Stimulated activated naive CD8-positive, alpha-beta T cell treated with anti-CD3 and anti-CD28 coated beads, Interleukin-15, Interleukin-2, amounts not matched to agents 100 ng/mL and 50 ng/mL, for 24 hours (primary cell): ENCODE measurements around the gene GNPTAB.

Experiments used
- H3K27ac Mint-ChIP-seq: one replicate; pipeline ENCODE4 v1.8.0; 2021; ENCODE audit warnings: mild to moderate bottlenecking, mixed read lengths
- H3K27me3 Mint-ChIP-seq: one replicate; pipeline ENCODE4 v1.8.0; 2021; ENCODE audit warnings: mixed read lengths
- H3K36me3 Mint-ChIP-seq: one replicate; pipeline ENCODE4 v1.8.0; 2021; ENCODE audit warnings: low read depth, mixed read lengths
- H3K4me1 Mint-ChIP-seq: one replicate; pipeline ENCODE4 v1.8.0; 2021; ENCODE audit warnings: low read depth, mixed read lengths
- H3K4me3 Mint-ChIP-seq: one replicate; pipeline ENCODE4 v1.8.0; 2021; ENCODE audit warnings: mild to moderate bottlenecking, mixed read lengths
- H3K9me3 Mint-ChIP-seq: one replicate; pipeline ENCODE4 v1.8.0; 2021; ENCODE audit warnings: mixed read lengths

GNPTAB gene

DNA sequence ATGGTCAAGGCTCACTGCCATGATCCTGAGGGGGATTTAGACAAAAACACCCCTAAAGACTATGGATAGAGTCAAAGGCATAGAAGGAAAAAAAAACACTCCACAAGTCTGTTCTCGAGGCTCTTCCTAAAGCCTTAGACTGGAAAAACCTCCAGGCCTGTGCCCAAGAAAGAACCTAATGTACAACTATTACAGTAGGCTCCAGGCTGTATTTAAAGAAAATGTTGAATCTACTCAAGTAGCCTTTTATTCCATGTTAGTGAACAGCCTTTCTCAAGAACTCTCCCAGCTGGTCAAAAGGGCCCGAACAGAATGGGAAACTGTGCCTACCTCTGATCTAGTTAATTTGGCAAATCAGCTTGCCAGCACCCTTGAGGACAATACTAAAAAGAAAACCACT is 28.3 kb downstream of the GNPTAB start:
- Mint-ChIP-seq H3K27me3 (no peaks in the 10 kb centered on the region), H3K4me3 (no peak overlapping the region), H3K4me1 (peaks cover 68% of the 10 kb centered on the region), H3K27ac (peak overlapping the region; percentile 45), H3K36me3 (peaks cover 28% of the 10 kb centered on the region), H3K9me3 (no peaks in the 10 kb centered on the region)

DNA sequence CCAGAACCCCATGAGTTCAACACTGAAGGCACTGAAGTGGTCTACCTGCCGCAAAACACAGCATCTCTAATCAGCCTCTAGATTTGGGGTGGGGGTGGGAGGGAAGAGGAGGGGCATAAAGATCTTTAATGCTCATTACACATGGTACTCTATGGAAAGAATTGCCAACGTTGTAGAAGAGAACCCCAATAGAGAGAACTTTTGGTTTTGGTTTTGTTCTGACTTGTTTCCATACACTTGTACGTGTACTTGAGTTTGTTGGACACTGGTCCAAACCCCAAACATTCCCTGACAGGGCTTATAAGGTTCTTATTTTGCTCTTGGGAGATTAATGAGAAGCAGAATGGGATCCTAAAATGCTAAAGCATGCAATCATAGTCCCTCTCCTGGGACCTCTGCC is 31.0 kb downstream of the GNPTAB start:
- Mint-ChIP-seq H3K36me3 (peaks cover 39% of the 10 kb centered on the region), H3K4me3 (no peak overlapping the region), H3K4me1 (peaks cover 77% of the 10 kb centered on the region), H3K9me3 (no peaks in the 10 kb centered on the region), H3K27me3 (no peaks in the 10 kb centered on the region), H3K27ac (peak overlapping the region; percentile 68)

DNA sequence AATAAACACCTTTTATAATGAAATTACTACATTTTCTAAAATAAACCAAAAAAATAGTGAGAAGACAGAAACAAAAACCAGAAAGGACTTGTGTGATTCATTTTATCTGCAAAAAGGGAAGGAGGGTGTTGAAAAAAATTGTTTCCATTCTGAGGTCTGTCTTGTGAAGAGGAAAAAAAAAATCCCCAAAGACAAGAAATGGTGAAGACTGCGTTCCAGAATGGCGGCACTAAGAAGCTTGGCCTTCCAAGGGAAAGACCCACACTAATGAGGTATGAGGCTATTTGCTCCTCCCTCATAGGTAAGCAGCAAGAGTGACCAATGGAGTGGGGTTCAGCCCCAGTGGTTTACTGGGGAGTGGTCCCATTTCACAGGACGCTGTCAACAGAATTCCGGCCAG is 35.0 kb downstream of the GNPTAB start:
- no peaks in the 10 kb centered on the region for H3K9me3 Mint-ChIP-seq
- peaks cover 48% of the 10 kb centered on the region for H3K36me3 Mint-ChIP-seq
- no peaks in the 10 kb centered on the region for H3K27me3 Mint-ChIP-seq
- peaks cover 95% of the 10 kb centered on the region for H3K4me1 Mint-ChIP-seq
- peak overlapping the region; percentile 97 for H3K27ac Mint-ChIP-seq
- H3K4me3 Mint-ChIP-seq = peak overlapping the region; percentile 57

DNA sequence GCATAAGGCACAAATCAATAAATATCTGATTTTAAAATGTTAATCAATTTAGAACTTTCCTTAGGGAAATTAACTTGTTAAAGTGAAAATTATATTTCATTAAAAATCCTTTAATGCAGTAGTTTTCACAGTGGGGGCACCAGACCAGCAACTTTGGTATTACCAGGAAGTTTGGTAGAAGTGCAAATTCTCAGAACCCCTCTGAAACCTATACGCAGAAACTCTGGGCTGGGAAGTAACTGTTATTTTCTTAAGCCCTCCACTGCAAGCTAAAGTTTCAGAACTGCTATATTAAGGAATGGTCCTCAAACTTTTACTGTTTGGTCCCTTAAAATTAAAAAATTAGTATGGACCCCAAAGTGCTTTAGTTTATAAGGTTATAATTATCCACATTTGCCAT is 35.7 kb downstream of the GNPTAB start:
- Mint-ChIP-seq H3K4me3 (no peak overlapping the region), H3K36me3 (peaks cover 52% of the 10 kb centered on the region), H3K4me1 (peaks cover 90% of the 10 kb centered on the region), H3K9me3 (no peaks in the 10 kb centered on the region), H3K27me3 (no peaks in the 10 kb centered on the region), H3K27ac (peak overlapping the region; percentile 97)

DNA sequence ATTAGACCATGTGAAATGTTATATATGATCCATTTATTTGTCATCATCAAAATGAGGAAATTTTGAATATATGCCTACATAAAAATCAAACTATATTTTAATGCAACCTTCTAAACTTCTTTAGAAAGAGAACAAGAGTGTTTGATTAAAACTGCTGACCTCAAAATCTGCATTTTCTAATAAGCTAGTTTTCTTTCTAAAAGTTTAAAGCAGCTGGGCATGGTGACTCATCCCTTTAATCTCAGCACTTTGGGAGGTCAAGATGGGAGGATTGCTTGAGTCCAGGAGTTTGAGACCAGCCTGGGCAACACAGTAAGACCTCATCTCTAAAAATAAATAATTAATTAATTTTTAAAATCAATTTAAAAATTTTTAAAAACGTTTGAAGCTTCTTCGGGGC is 36.2 kb downstream of the GNPTAB start:
- Mint-ChIP-seq H3K27me3 (no peaks in the 10 kb centered on the region), H3K9me3 (no peaks in the 10 kb centered on the region), H3K27ac (peak overlapping the region; percentile 26), H3K4me1 (peaks cover 89% of the 10 kb centered on the region), H3K4me3 (no peak overlapping the region), H3K36me3 (peaks cover 57% of the 10 kb centered on the region)

DNA sequence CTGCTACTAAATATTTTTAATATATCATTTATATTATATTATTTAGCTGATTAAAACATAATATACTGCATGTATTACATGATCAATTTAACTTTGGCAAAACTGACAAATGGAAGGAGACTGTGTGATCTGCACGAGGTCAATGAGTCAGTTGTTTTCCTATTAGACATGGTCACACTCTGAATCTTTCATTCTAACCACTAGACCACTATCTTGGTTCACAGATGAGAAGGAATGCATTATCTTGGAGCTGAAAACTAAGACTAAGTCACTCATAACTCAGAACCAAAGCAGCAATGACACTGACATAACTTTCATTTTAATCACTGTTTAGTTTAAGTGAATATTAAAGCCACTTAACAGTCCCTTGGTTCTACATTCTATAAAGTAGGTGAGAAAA is 37.4 kb downstream of the GNPTAB start:
- Mint-ChIP-seq H3K27me3 (no peaks in the 10 kb centered on the region), H3K27ac (peak overlapping the region; percentile 68), H3K4me3 (peak overlapping the region; percentile 46), H3K4me1 (peaks cover 78% of the 10 kb centered on the region), H3K36me3 (peaks cover 56% of the 10 kb centered on the region), H3K9me3 (no peaks in the 10 kb centered on the region)

DNA sequence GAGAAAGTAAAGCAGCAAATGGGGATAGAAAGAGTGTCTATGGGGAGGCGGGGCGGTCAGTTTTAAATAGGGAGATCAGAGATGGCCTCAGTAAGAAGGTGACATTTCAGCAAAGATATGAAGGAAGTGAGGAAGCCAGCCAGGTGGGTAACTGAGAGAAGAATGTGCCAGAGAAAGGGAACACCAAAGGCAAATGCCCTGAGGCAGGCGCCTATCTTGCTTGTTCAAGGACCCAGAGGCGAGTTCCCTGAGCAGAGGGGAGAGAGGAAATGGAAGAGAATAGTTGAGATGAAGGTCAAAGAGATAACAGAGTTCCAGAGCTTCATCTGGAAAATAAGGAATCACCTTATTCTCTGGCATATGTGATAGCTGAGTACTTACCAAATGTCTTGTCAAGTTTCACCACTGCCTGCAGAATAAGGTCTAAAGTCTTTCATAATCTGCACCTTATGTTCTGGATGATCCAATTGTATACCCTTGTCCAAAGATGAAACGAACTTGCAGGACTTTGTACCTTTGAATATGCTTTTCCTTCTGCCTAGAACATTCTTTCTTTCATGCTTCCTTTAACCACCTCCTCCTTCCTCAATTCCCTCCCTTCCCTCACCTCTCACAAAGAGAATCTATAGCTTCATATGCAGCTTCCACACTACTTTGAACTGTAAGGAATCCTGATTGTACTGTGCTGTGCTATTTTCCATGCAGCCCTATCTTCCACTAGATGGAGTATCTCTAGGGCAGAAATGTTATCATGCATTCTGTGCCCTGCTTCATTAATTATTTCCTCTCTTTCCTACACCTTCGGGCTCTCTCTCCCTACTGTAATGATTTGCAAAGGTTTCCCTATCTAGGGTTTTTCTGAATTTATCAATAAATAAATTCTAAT is 38.5 kb downstream of the GNPTAB start:
- peak overlapping the region; percentile 79 for H3K27ac Mint-ChIP-seq
- no peak overlapping the region for H3K4me3 Mint-ChIP-seq
- peaks cover 52% of the 10 kb centered on the region for H3K36me3 Mint-ChIP-seq
- H3K9me3 Mint-ChIP-seq = no peaks in the 10 kb centered on the region
- no peaks in the 10 kb centered on the region for H3K27me3 Mint-ChIP-seq
- peaks cover 68% of the 10 kb centered on the region for H3K4me1 Mint-ChIP-seq

DNA sequence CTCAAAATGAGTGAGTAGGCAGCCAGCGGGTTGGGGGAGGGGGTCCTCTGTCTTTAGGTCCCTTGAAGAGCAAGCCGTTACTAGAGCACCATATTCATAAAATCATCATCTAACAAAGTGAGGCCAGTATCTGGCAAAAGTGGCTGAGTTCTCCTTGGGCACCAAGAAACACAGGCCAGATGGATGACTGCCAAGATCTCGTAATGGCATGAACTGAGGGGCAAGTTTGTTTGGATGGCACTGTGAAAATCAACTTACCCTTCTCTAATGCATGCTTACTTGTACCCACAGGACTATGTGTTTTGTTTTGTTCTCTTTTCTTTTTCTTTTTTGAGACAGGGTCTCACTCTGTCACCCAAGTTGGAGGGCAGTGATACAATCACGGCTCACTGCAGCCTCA is 41.6 kb downstream of the GNPTAB start:
- no peaks in the 10 kb centered on the region for H3K27me3 Mint-ChIP-seq
- H3K36me3 Mint-ChIP-seq = peaks cover 57% of the 10 kb centered on the region
- H3K27ac Mint-ChIP-seq = no peak overlapping the region
- H3K4me1 Mint-ChIP-seq = peaks cover 39% of the 10 kb centered on the region
- no peaks in the 10 kb centered on the region for H3K9me3 Mint-ChIP-seq
- no peak overlapping the region for H3K4me3 Mint-ChIP-seq

DNA sequence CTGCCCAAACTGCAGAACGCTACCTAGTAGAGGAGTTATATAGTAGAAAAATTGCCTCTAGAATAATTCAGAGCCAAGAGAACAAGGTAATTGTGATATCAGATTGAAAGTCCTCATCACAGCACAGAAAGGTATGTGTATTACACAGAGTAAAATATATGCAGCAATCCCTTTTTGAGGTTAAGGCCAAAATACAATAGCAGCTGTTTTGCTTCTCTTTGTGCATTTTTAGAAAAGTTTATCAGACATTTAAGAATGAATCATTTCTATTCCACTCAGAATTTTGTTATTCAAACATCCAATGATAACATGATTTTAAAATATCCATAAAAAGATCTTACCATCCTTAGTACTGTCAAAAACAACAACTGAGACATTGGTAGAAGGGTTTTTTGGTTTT is 45.1 kb downstream of the GNPTAB start:
- Mint-ChIP-seq H3K27ac (no peak overlapping the region), H3K4me1 (peaks cover 40% of the 10 kb centered on the region)

DNA sequence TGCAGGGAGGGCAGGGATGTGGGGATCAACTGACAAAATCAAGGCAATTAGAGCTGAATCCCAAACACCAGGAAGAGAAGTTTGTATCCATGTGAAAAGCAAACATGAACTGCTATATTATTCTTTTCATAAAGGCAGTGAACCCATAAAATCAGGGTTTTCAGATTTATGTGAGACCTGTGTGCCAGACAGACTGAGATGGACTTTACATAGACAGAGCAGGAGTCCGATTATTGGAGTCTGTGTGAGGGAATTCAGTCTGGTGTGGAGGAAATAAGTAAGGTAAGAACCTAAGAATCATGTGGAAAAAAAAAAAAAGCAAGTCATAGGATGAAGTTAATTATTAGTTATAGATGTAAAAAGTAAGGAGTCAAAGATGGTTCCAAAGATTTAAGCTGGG is 46.4 kb downstream of the GNPTAB start:
- Mint-ChIP-seq H3K36me3 (peaks cover 68% of the 10 kb centered on the region), H3K9me3 (no peaks in the 10 kb centered on the region), H3K4me3 (no peak overlapping the region), H3K4me1 (peaks cover 39% of the 10 kb centered on the region), H3K27ac (peak overlapping the region; percentile 97), H3K27me3 (no peaks in the 10 kb centered on the region)

More for the DNA sequence above, 45.1 kb downstream of the GNPTAB start:
- Mint-ChIP-seq H3K4me3 (no peak overlapping the region), H3K36me3 (peaks cover 65% of the 10 kb centered on the region), H3K27me3 (no peaks in the 10 kb centered on the region), H3K9me3 (no peaks in the 10 kb centered on the region)

DNA sequence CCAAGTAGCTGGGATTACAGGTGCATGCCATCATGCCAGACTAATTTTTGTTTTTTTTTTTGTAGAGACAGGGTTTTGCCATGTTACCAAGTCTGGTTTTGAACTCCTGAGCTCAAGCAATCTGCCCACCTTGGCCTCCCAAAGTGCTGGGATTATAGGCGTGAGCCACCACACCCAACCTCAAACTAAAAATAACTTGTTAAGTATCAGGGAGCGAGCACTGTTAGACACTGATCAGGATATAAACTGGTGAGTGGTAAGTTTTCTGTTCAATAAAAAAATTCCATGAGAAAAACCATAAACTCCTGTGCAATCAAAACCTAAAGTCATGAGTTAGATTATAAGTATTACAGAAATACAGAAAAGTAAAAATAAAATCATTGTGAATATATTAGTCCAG is 46.9 kb downstream of the GNPTAB start:
- no peaks in the 10 kb centered on the region for H3K27me3 Mint-ChIP-seq
- peak overlapping the region; percentile 97 for H3K27ac Mint-ChIP-seq
- peaks cover 39% of the 10 kb centered on the region for H3K4me1 Mint-ChIP-seq
- no peak overlapping the region for H3K4me3 Mint-ChIP-seq
- H3K36me3 Mint-ChIP-seq = peaks cover 68% of the 10 kb centered on the region
- H3K9me3 Mint-ChIP-seq = no peaks in the 10 kb centered on the region

DNA sequence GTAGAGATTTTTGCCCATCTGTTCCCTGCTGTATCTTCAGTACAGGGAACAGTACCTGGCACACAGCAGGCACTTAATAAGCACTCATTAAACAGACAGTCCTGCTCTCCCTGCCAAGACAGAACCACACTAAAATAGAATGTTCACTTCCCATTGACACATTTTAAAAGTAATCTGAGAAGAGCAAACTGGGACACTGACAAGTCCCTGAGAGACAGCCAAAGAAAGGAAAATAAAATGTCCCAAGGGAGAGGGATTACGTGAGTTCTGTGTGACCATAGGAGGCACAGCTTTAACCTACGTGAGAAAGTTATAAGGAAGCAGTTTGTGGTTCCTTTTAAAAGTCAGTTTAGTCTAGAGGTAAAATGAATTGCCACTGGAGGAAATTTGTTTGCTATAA is 47.6 kb downstream of the GNPTAB start:
- Mint-ChIP-seq H3K27me3 (no peaks in the 10 kb centered on the region), H3K9me3 (no peaks in the 10 kb centered on the region), H3K36me3 (peaks cover 71% of the 10 kb centered on the region), H3K4me1 (peaks cover 39% of the 10 kb centered on the region), H3K27ac (peak overlapping the region; percentile 97), H3K4me3 (no peak overlapping the region)

DNA sequence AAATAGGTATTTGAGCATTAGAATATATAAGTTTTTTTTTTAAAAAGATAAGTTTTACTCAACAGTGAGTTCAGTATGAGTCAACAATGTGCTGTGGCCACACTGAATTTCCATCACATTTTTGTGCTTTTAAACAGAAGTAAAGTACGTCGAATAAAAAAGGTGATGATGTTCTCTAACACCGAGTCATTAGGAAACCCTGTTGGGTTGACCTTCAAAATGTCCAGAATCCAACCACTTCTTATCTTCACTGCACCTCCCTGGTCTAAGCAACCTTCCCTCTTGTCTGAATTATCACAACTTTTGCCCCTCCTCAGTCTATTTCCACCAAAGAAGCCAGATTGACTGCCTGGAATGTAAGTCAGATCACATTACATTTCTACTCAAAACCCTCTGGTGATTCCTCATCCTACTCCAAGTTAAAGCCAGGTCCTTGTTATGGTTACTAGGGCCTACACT is 48.5 kb downstream of the GNPTAB start:
- H3K27me3 Mint-ChIP-seq = no peaks in the 10 kb centered on the region
- peak overlapping the region; percentile 97 for H3K27ac Mint-ChIP-seq
- peaks cover 74% of the 10 kb centered on the region for H3K36me3 Mint-ChIP-seq
- no peaks in the 10 kb centered on the region for H3K9me3 Mint-ChIP-seq
- H3K4me1 Mint-ChIP-seq = peaks cover 39% of the 10 kb centered on the region
- peak overlapping the region; percentile 55 for H3K4me3 Mint-ChIP-seq

DNA sequence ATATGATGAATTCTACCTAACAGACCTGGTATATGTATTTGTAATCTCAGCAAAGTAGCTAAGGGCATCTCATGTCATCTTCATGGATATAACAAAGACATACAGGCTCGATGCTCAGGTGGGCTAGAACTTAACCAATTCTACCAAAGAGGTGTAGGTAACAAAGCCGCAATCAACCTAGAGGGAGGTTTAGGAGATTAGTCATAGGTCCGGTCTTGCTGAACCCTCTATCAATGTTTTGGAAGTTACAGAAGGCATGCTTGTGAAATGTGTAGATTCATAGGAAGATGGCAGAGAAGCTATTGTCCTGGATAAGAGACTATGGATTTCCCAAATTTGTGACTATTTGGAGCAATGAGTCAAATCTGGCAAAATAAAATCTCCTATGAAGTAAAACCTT is 48.9 kb downstream of the GNPTAB start:
- H3K36me3 Mint-ChIP-seq = peaks cover 74% of the 10 kb centered on the region
- H3K27ac Mint-ChIP-seq = peak overlapping the region; percentile 91
- peaks cover 39% of the 10 kb centered on the region for H3K4me1 Mint-ChIP-seq
- no peaks in the 10 kb centered on the region for H3K27me3 Mint-ChIP-seq
- peak overlapping the region; percentile 21 for H3K4me3 Mint-ChIP-seq
- no peaks in the 10 kb centered on the region for H3K9me3 Mint-ChIP-seq

DNA sequence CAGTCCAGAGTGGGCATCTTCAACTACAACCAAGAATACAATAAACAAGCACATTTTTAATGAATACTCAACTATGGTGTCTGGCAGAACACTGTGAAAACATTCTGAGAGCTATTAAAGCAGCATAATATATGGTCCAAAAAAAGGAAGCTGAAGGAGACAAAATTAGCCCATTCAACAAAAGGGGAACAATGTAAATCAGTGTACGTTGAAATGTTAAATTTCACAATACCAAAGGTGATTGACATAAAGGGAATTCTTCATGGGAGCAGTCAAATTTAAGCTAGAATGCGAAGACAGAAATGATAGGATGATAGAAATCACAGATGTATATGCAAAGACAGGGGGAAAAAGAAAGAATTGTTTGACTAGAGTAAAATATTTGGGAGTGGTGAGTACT is 50.2 kb downstream of the GNPTAB start:
- H3K27ac Mint-ChIP-seq = peak overlapping the region; percentile 91
- H3K36me3 Mint-ChIP-seq = peaks cover 76% of the 10 kb centered on the region
- no peak overlapping the region for H3K4me3 Mint-ChIP-seq

DNA sequence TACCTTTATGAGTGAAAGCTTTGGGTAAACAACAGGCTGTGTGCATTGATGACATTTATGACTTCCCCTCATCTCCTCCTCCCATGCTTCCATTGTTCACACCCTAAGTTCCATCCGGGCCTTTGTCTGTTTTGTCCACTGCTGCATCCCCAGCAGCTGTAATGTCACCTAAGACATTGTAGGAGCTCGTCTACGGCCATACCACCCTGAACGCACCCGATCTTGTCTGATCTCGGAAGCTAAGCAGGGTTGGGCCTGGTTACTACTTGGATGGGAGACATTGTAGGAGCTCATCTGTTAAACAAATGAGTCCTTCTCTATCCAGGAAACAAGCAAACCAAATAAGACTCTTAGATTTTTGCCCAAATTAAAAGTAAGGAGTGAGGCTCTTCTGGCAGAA is 51.1 kb downstream of the GNPTAB start:
- Mint-ChIP-seq H3K27ac (no peak overlapping the region), H3K4me1 (peaks cover 39% of the 10 kb centered on the region), H3K27me3 (no peaks in the 10 kb centered on the region), H3K9me3 (no peaks in the 10 kb centered on the region), H3K36me3 (peaks cover 73% of the 10 kb centered on the region), H3K4me3 (no peak overlapping the region)

More for the DNA sequence above, 50.2 kb downstream of the GNPTAB start:
- H3K9me3 Mint-ChIP-seq = no peaks in the 10 kb centered on the region
- peaks cover 39% of the 10 kb centered on the region for H3K4me1 Mint-ChIP-seq
- H3K27me3 Mint-ChIP-seq = no peaks in the 10 kb centered on the region
